Endothelial cell (in vitro differentiated cells): ENCODE measurements around the gene PIGU. TPM values are rescaled to one million over a fixed set of nuclear protein-coding genes. Genes with fewer than 3 reads are reported as not detected.

Experiments
- DNase-seq: peaks from one replicate; pipeline ENCODE4 v3.0.0; 2021; ENCODE audit warnings: low spot score
- H3K27ac Mint-ChIP-seq: one replicate; pipeline ENCODE4 v1.8.0; 2021; ENCODE audit warnings: mixed read lengths, inconsistent platforms; ENCODE audit not compliant: unreplicated experiment
- H3K27me3 Mint-ChIP-seq: one replicate; pipeline ENCODE4 v1.8.0; 2021; ENCODE audit warnings: mild to moderate bottlenecking, moderate library complexity, mixed read lengths, inconsistent platforms; ENCODE audit not compliant: unreplicated experiment
- H3K36me3 Mint-ChIP-seq: one replicate; pipeline ENCODE4 v1.8.0; 2021; ENCODE audit warnings: mild to moderate bottlenecking, low read depth, mixed read lengths, inconsistent platforms; ENCODE audit not compliant: unreplicated experiment
- H3K4me1 Mint-ChIP-seq: one replicate; pipeline ENCODE4 v1.8.0; 2021; ENCODE audit warnings: mild to moderate bottlenecking, mixed read lengths, inconsistent platforms; ENCODE audit not compliant: unreplicated experiment
- H3K4me3 Mint-ChIP-seq: one replicate; pipeline ENCODE4 v1.8.0; 2021; ENCODE audit warnings: mild to moderate bottlenecking, mixed read lengths, inconsistent platforms; ENCODE audit not compliant: unreplicated experiment
- H3K9me3 Mint-ChIP-seq: one replicate; pipeline ENCODE4 v1.8.0; 2021; ENCODE audit warnings: mixed read lengths, inconsistent platforms; ENCODE audit not compliant: unreplicated experiment
- CTCF ChIP-seq: fragments of 200-600 bp; sonication (generic); IDR thresholded peaks from one replicate; pipeline ENCODE4 v1.5.0; 2021; ENCODE audit warnings: antibody characterized with exemption; ENCODE audit not compliant: unreplicated experiment
- total RNA-seq: library from RNA; stranded (reverse); fragmentation: NEBNext Ultra II Directional; extraction: Animal tissue kit (Norgen Biotek cat#: 25700); gene quantifications from one replicate; pipeline ENCODE4 v1.2.1, GENCODE V29; 2021; ENCODE audit not compliant: unreplicated experiment

PIGU gene
- total RNA-seq, 1 donor from 2014 or later, result 16.5 TPM

- H3K4me1 Mint-ChIP-seq, result no peaks in the 10 kb centered on the region
- H3K27me3 Mint-ChIP-seq, result no peaks in the 10 kb centered on the region
- DNase-seq, result no peak
- H3K9me3 Mint-ChIP-seq, result no peaks in the 10 kb centered on the region
- H3K36me3 Mint-ChIP-seq, result no peaks in the 10 kb centered on the region
- no peak overlapping the region for H3K27ac Mint-ChIP-seq
- no peak for TF ChIP-seq CTCF
- no peak overlapping the region for H3K4me3 Mint-ChIP-seq
Measured at GRCh38 chr20:34637245-34638038, 39.5 kb downstream of the PIGU start.

- DNase-seq, result no peak
Measured at GRCh38 chr20:34636648-34637047, 40.2 kb downstream of the PIGU start.

GRCh38 chr20:34634392-34634791 lies 42.5 kb downstream of the PIGU start:
- Mint-ChIP-seq H3K4me1 (no peaks in the 10 kb centered on the region), H3K9me3 (no peaks in the 10 kb centered on the region), H3K36me3 (no peaks in the 10 kb centered on the region), H3K27ac (no peak overlapping the region), H3K4me3 (no peak overlapping the region), H3K27me3 (peaks cover under 1% of the 10 kb centered on the region)
- no peak for DNase-seq
- TF ChIP-seq CTCF, result no peak

More at GRCh38 chr20:34636648-34637047, 40.2 kb downstream of the PIGU start:
- Mint-ChIP-seq H3K27me3 (no peaks in the 10 kb centered on the region), H3K27ac (no peak overlapping the region), H3K4me3 (no peak overlapping the region), H3K4me1 (no peaks in the 10 kb centered on the region), H3K9me3 (no peaks in the 10 kb centered on the region), H3K36me3 (no peaks in the 10 kb centered on the region)
- no peak for TF ChIP-seq CTCF

- TF ChIP-seq CTCF, result no peak
- Mint-ChIP-seq H3K9me3 (no peaks in the 10 kb centered on the region), H3K27ac (no peak overlapping the region), H3K4me3 (no peak overlapping the region), H3K36me3 (no peaks in the 10 kb centered on the region), H3K4me1 (no peaks in the 10 kb centered on the region), H3K27me3 (peaks cover 3% of the 10 kb centered on the region)
- no peak for DNase-seq
Measured at GRCh38 chr20:34632870-34633452, 43.9 kb downstream of the PIGU start.

- Mint-ChIP-seq H3K4me3 (no peak overlapping the region), H3K36me3 (no peaks in the 10 kb centered on the region), H3K9me3 (no peaks in the 10 kb centered on the region), H3K27me3 (peaks cover 3% of the 10 kb centered on the region), H3K27ac (no peak overlapping the region), H3K4me1 (no peaks in the 10 kb centered on the region)
- no peak for DNase-seq
- TF ChIP-seq CTCF, result no peak
Measured at GRCh38 chr20:34629904-34630303, 47.0 kb downstream of the PIGU start.
